ENCODE measurements around the gene GPATCH2L.

Gene GPATCH2L

GRCh38 chr14:76262641-76263040 is 110.9 kb downstream of the GPATCH2L start:
- peaks cover 4% of the 10 kb centered on the region for H3K4me1 ChIP-seq (ENCODE audit: insufficient read depth, low read length)
- H3K9ac ChIP-seq (ENCODE audit: low read length), result no peak overlapping the region
- H3K4me3 ChIP-seq (ENCODE audit: low read depth in 1 of 2, low read length in 2 of 2), result no peak overlapping the region
- no peak overlapping the region for H3K27ac ChIP-seq (ENCODE audit: low read depth, low read length)
- no peaks in the 10 kb centered on the region for H3K27me3 ChIP-seq (ENCODE audit: control insufficient read depth in 1 of 2, insufficient read depth in 2 of 2, low read length in 2 of 2)
- no peaks in the 10 kb centered on the region for H3K9me3 ChIP-seq (ENCODE audit: low read length)
- no peaks in the 10 kb centered on the region for H3K36me3 ChIP-seq (ENCODE audit: insufficient read depth, low read length)

Measured in muscle layer of colon (tissue), 2 donors.